GM12891 (cell line): ENCODE data around the gene CNPY1.

Experiments
- PAX5 ChIP-seq: IDR thresholded peaks from 2 replicates; pipeline ENCODE4 v1.6.1; 2011; ENCODE audit warnings: low read length, moderate library complexity, mild to moderate bottlenecking; ENCODE audit not compliant: insufficient read depth, severe bottlenecking
- POLR2A ChIP-seq: IDR thresholded peaks from 2 replicates; pipeline ENCODE4 v1.6.1; 2011; ENCODE audit warnings: low read depth, low read length, control low read depth
- POLR2AphosphoS5 ChIP-seq: IDR thresholded peaks from 2 replicates; pipeline ENCODE4 v1.6.1; 2011; ENCODE audit warnings: low read depth, low read length, control low read depth
- TAF1 ChIP-seq: IDR thresholded peaks from 2 replicates; pipeline ENCODE4 v1.6.1; 2011; ENCODE audit warnings: low read depth, low read length, control low read depth

DNA sequence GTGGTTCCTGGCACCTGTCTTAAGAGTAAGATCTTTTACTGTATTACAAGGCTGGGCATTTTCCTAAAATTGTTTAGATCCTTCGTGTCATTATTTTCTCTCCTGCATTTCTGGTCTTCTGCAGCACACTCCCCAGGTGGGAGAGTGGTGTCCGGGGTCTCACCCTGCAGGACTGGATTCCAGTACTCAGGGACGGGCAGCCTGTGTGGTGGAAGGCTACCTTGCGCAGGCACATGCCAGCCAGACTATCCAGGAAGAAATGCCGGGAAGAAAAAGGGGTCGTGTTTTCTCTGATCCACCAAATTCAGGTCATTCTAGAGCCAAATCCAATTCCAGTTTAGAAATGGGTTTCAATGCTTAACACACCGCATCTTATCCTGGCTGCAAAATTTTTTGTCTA lies 27.7 kb downstream of the CNPY1 start:
- no peak for TF ChIP-seq POLR2AphosphoS5
- no peak for TF ChIP-seq POLR2A
- TF ChIP-seq TAF1: no peak
- TF ChIP-seq PAX5: no peak
